Activated T-cell treated with anti-CD3 and anti-CD28 coated beads for 24 hours (primary cell): ENCODE data around the gene ALB.
"Not testable (repeated sequence)": the region's sequence is repeated elsewhere in the genome, so short reads cannot be mapped to it uniquely, and the experiment has no call there.

Experiments
- DNase-seq: peaks from one replicate; pipeline ENCODE4 v3.0.0-alpha.2; 2020; ENCODE audit warnings: low read depth

The ALB gene

GRCh38 chr4:73404042-73404441 is at the start of gene ALB:
TSS of gene ALB (plus strand) at chr4:73404287. CDS start at chr4:73404328, 41 bp downstream.
- DNase-seq = no peak

GRCh38 chr4:73357174-73357573 is 46.9 kb upstream of the ALB start:
- DNase-seq = not testable (repeated sequence)

GRCh38 chr4:73369506-73370199 is 34.4 kb upstream of the ALB start:
- not testable (repeated sequence) for DNase-seq

- DNase-seq = no peak
Observed at GRCh38 chr4:73375328-73375741, 28.8 kb upstream of the ALB start.

- no peak for DNase-seq
Observed at GRCh38 chr4:73376251-73376650, 27.8 kb upstream of the ALB start.

- DNase-seq = no peak
Observed at GRCh38 chr4:73376976-73377375, 27.1 kb upstream of the ALB start.

GRCh38 chr4:73378887-73379286 is 25.2 kb upstream of the ALB start:
- no peak for DNase-seq

GRCh38 chr4:73379946-73380345 is 24.1 kb upstream of the ALB start:
- no peak for DNase-seq

- no peak for DNase-seq
Observed at GRCh38 chr4:73381214-73381613, 22.9 kb upstream of the ALB start.

- no peak for DNase-seq
Observed at GRCh38 chr4:73383452-73383851, 20.6 kb upstream of the ALB start.

GRCh38 chr4:73387552-73387951 is 16.5 kb upstream of the ALB start:
- no peak for DNase-seq

GRCh38 chr4:73388887-73389286 is 15.2 kb upstream of the ALB start:
- DNase-seq = no peak

GRCh38 chr4:73389663-73390062 is 14.4 kb upstream of the ALB start:
- not testable (repeated sequence) for DNase-seq

GRCh38 chr4:73391774-73392173 is 12.3 kb upstream of the ALB start:
- DNase-seq = no peak

GRCh38 chr4:73392936-73393335 is 11.2 kb upstream of the ALB start:
- DNase-seq = no peak

GRCh38 chr4:73396304-73396703 is 7.8 kb upstream of the ALB start:
- DNase-seq = no peak

GRCh38 chr4:73396993-73397972 is 6.8 kb upstream of the ALB start:
- no peak for DNase-seq

- no peak for DNase-seq
Observed at GRCh38 chr4:73401412-73401811, 2.7 kb upstream of the ALB start.

- DNase-seq = no peak
Observed at GRCh38 chr4:73404457-73404856, 370 bp downstream of the ALB start.

GRCh38 chr4:73405138-73405537 is 1.1 kb downstream of the ALB start:
- DNase-seq = no peak

- DNase-seq = no peak
Observed at GRCh38 chr4:73406548-73406875, 2.4 kb downstream of the ALB start.

GRCh38 chr4:73407227-73407673 is 3.2 kb downstream of the ALB start:
- DNase-seq = no peak

- no peak for DNase-seq
Observed at GRCh38 chr4:73408181-73408867, 4.2 kb downstream of the ALB start.
